Heart left ventricle (tissue), 16 donors: ENCODE data around the gene S100PBP. TPM values are rescaled to one million over a fixed set of nuclear protein-coding genes. Genes with fewer than 3 reads are reported as not detected.

ENCODE experiments used
- ATAC-seq, 4 donors: fragments of 200-7000 bp; cut with Tn5 transposase; one replicate each; pipeline ENCODE4 v1.9.1; 2020 to 2022; ENCODE audit warnings: moderate library complexity in 4 of 4, mild to moderate bottlenecking in 3 of 4, moderate number of reproducible peaks in 1 of 4
- DNase-seq, 5 donors: peaks; one replicate each; pipeline ENCODE4 v3.0.0-alpha.2; 2020
- H3K27ac ChIP-seq, 12 donors: fragments of 200-600 bp; sonication (generic) in 4 of 12; one replicate each; pipeline versions ENCODE4 v1.5.0 to v1.8.0; 2016 to 2022; ENCODE audit warnings: mild to moderate bottlenecking in 2 of 12
- H3K27me3 ChIP-seq, 9 donors: fragments of 200-600 bp; sonication (generic) in 2 of 9; one replicate each; pipeline versions ENCODE4 v1.5.1 to v1.8.0; 2016 to 2022; ENCODE audit warnings: mild to moderate bottlenecking in 3 of 9
- H3K36me3 ChIP-seq, 9 donors: fragments of 200-600 bp; sonication (generic) in 2 of 9; one replicate each; pipeline versions ENCODE4 v1.5.0 to v1.8.0; 2018 to 2022; ENCODE audit warnings: mild to moderate bottlenecking in 2 of 9
- H3K4me1 ChIP-seq, 12 donors: fragments of 200-600 bp; sonication (generic) in 4 of 12; one replicate each; pipeline versions ENCODE4 v1.5.0 to v1.8.0; 2016 to 2022; ENCODE audit warnings: mild to moderate bottlenecking in 3 of 12
- H3K4me3 ChIP-seq, 12 donors: fragments of 200-600 bp; sonication (generic) in 4 of 12; one replicate each; pipeline versions ENCODE4 v1.5.0 to v1.8.0; 2017 to 2022; ENCODE audit warnings: mild to moderate bottlenecking in 9 of 12, moderate library complexity in 4 of 12
- H3K9me3 ChIP-seq, 12 donors: fragments of 200-600 bp; sonication (generic) in 4 of 12; one replicate each; pipeline versions ENCODE4 v1.5.0 to v1.8.0; 2016 to 2022; ENCODE audit warnings: mild to moderate bottlenecking in 1 of 12
- POLR2A ChIP-seq, 2 donors: fragments of 450-650 bp; IDR thresholded peaks; one replicate each; pipeline ENCODE4 v1.6.1; 2017; ENCODE audit warnings: antibody characterized with exemption in 2 of 2, mild to moderate bottlenecking in 2 of 2, moderate library complexity in 2 of 2
- WGBS, 4 donors: extraction: QIAGEN DNeasy Blood & Tissue Kit in 2 of 4; methylation state at CpG; one replicate each; pipeline versions ENCODE4 v1.1.5 to v1.1.7; 2013 to 2018; 5-methylcytosine and 5-hydroxymethylcytosine counted together
- intact Hi-C, 10 donors: fragments of 100-400 bp; cut with DNase I; formaldehyde crosslinking; loops; one replicate each; pipeline versions ENCODE4 v1.11.1 to v1.14.2; 2022
- polyA plus RNA-seq, 2 donors: library from polyadenylated mRNA; stranded (reverse); fragments of 200-250 nt; gene quantifications; one replicate each; pipeline ENCODE4 v1.2.3, GENCODE V29; 2013
- total RNA-seq, 9 donors: library from RNA; depleted of rRNA in 2 of 9; stranded (reverse); fragments of >200 nt in 2 of 9; fragmentation: NEBNext Ultra II Directional in 3 of 9; extraction: Animal tissue kit (Norgen Biotek cat#: 25700) in 3 of 9; gene quantifications; one replicate each; pipeline versions ENCODE4 v1.1.0 to v1.2.4, GENCODE V29; 2016 to 2023
- TF ChIP-seq, protein P1 (sequence below), 12 donors: fragments of 200-600 bp; sonication (generic) in 4 of 12; IDR thresholded peaks; one replicate each; pipeline versions ENCODE4 v1.5.0 to v1.8.0; 2018 to 2022; ENCODE audit warnings: antibody characterized with exemption in 12 of 12, mild to moderate bottlenecking in 5 of 12
- donor health status: ischemic (EF 13 %, LVEDD 7.1; RV severe dilation, severe dysfunction).
- donor health status: healthy with polysubstance abuse.
- donor health status: DM: no; HTN: yes; CAD: no.
- donor health status: DM: no; HTN: no; CAD: no.
- donor health status: ischemic (EF 25% LVEDD 6.9; RV normal size, moderate dysfunction).
- donor health status: ischemic (EF 25% LVEDD 5.7; RV mildly dilated, moderate dysfunction).
- donor health status: healthy.
- donor health status: DM: yes; HTN: yes; CAD: no.
- donor health status: ischemic (EF 35%, LVEDD 5.7; RV mildly dilated, moderate dysfunction).
- donor health status: nonischemic (EF 11% LVEDD 7.7; RV severe dilation, severe dysfunction).
- donor health status: DM: yes; HTN: yes; CAD: no.
- donor health status: PGD.
- donor health status: ischemic (EF 29% LVEDD 5.4; RV normal size, mild dysfunction).
- donor health status: nonischemic (EF 23%, LVEDD 6.1; RV moderate dilation, normal function).

Gene S100PBP
- total and polyA plus RNA-seq, 11 donors: 5.8 to 21.2 (median 10.7) TPM

DNA sequence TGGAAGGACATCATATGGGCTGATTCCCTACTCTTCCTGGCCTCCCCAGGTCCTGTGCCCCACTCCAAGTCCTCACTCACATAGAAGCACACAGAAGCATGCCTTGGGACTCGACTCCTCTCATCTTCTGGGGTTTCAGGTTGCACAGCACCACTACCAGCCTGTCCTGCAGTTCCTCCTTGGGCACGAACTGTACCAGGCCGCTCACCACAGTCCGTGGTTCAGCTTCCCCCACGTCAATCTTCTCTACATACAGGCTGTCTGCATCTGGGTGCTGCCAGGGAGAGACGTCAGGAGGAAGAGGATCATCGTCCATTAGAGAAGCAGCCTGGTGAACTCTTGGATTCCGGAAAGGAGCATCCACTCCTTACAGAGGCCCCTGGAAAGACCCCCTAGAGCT is 37.4 kb upstream of the S100PBP start:
- intact Hi-C loops: no loop called here
- no peak overlapping the region for H3K4me3 ChIP-seq
- 90 to 94% (median 92%) methylated on average over 8 of the region's 8 CpGs for WGBS, 4 donors
- DNase-seq (no peak), ATAC-seq (peak in 1 of 4 donors; percentile 27)
- H3K27me3 ChIP-seq: no peaks in the 10 kb centered on the region
- no peaks in the 10 kb centered on the region for H3K9me3 ChIP-seq
- no peaks in the 10 kb centered on the region for H3K4me1 ChIP-seq
- TF ChIP-seq POLR2A (IDR thresholded peaks at IDR 0.05): no peak
- TF ChIP-seq, protein P1, sequence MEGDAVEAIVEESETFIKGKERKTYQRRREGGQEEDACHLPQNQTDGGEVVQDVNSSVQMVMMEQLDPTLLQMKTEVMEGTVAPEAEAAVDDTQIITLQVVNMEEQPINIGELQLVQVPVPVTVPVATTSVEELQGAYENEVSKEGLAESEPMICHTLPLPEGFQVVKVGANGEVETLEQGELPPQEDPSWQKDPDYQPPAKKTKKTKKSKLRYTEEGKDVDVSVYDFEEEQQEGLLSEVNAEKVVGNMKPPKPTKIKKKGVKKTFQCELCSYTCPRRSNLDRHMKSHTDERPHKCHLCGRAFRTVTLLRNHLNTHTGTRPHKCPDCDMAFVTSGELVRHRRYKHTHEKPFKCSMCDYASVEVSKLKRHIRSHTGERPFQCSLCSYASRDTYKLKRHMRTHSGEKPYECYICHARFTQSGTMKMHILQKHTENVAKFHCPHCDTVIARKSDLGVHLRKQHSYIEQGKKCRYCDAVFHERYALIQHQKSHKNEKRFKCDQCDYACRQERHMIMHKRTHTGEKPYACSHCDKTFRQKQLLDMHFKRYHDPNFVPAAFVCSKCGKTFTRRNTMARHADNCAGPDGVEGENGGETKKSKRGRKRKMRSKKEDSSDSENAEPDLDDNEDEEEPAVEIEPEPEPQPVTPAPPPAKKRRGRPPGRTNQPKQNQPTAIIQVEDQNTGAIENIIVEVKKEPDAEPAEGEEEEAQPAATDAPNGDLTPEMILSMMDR (IDR thresholded peaks at IDR 0.05): no peak
- H3K27ac ChIP-seq: no peak overlapping the region
- H3K36me3 ChIP-seq: peaks cover 4 to 99% (median 97%) of the 10 kb centered on the region in 9 donors

DNA sequence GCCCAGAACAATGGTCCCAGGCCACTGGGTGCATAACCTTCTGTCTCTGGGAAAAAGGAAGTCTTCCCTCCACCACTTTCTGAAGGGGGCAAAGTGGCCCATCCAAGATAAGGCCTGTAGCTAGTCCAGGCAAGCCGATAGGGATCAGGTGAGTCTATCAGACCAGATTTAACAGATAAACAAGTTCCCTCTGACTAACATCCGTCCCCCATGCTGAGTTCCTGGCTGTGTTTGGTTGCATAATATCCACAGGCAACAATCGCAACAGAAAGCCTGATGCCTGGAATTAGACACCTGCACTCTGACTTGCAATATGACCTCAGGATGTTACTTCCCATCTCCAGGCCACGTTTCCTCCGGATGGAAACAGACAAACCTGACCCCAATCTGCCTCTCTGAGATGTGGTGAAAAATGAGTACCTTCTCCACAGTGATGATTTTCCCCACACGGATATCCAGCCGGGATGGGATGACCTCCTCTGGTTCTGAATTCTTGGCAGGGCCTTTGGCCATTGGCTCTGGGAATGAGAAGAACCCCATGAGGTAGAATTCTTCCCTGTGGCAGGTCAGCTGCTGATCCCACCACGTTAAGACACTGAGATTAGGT is 36.7 kb upstream of the S100PBP start:
- Histone ChIP-seq H3K4me3 (no peak overlapping the region), H3K27me3 (no peaks in the 10 kb centered on the region), H3K4me1 (no peaks in the 10 kb centered on the region), H3K36me3 (peaks cover 0 to 99% (median 97%) of the 10 kb centered on the region in 9 donors), H3K27ac (no peak overlapping the region), H3K9me3 (no peaks in the 10 kb centered on the region)
- intact Hi-C loops: no loop called here
- TF ChIP-seq, protein P1 (IDR thresholded peaks at IDR 0.05): no peak
- TF ChIP-seq POLR2A (IDR thresholded peaks at IDR 0.05): no peak
- WGBS, 4 donors: 76 to 88% (median 82%) methylated on average over 8 of the region's 8 CpGs
- ATAC-seq (no peak), DNase-seq (no peak)

DNA sequence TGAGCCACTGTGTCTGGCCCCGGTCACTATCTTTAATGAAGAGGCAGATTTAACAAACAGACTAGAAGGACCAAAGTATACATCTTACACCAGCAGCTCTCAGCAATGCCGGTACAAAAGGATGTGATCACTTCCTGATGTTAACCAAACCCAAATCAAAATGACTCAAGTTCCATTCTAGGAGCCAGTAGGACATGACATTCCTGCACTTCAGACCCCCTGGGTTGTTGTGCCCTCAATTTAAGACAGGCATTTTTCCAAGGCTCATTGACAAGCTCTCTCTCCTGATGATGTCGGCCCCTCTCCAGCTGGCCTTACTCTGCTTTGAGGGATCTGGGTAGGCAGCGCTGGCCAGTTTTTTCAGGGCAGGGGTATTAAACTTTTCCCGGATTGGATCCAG is 35.4 kb upstream of the S100PBP start:
- no peaks in the 10 kb centered on the region for H3K9me3 ChIP-seq
- 87 to 94% (median 90%) methylated on average over 5 of the region's 5 CpGs for WGBS, 4 donors
- ATAC-seq: no peak

DNA sequence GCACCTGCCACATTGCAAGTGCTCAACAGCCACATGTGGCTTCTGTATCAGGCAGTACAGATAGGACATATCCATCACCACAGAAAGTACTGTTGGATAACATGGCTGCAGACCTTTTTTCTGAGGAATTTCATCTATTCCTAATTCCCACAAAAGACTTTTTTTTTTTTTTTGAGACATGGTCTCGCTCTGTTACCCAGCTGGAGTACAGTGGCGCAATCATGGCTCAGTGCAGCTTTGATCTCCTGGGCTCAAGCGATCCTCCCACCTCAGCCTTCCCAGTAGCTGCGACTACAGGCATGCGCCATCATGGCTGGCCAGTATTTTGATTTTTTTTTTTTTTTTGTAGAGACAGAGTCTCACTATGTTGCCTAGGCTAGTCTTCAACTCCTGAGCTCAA is 33.6 kb upstream of the S100PBP start:
- Histone ChIP-seq H3K36me3 (peaks cover 0 to 100% (median 95%) of the 10 kb centered on the region in 9 donors), H3K4me1 (no peaks in the 10 kb centered on the region), H3K9me3 (no peaks in the 10 kb centered on the region), H3K27ac (no peak overlapping the region), H3K4me3 (no peak overlapping the region), H3K27me3 (no peaks in the 10 kb centered on the region)
- TF ChIP-seq, protein P1 (IDR thresholded peaks at IDR 0.05): no peak
- TF ChIP-seq POLR2A (IDR thresholded peaks at IDR 0.05): no peak
- DNase-seq: no peak
- ATAC-seq: no peak
- intact Hi-C loops: no loop called here
- 96 to 98% (median 97%) methylated on average over 5 of the region's 5 CpGs for WGBS, 4 donors

More for the DNA sequence above, 35.4 kb upstream of the S100PBP start:
- no peaks in the 10 kb centered on the region for H3K4me1 ChIP-seq
- no peak for DNase-seq
- no peak overlapping the region for H3K4me3 ChIP-seq
- intact Hi-C loops: no loop called here
- no peak overlapping the region for H3K27ac ChIP-seq
- peaks cover 0 to 100% (median 97%) of the 10 kb centered on the region in 9 donors for H3K36me3 ChIP-seq
- no peaks in the 10 kb centered on the region for H3K27me3 ChIP-seq
- TF ChIP-seq, protein P1 (IDR thresholded peaks at IDR 0.05): no peak
- no peak for TF ChIP-seq POLR2A (IDR thresholded peaks at IDR 0.05)
